OCI-LY1 (cell line): ENCODE measurements around the gene ATP5F1C.

Experiments used
- CTCF ChIP-seq: fragments of 200-600 bp; sonication (generic), shearing (Covaris generic); IDR thresholded peaks from 2 replicates; pipeline ENCODE4 v1.5.1; 2017; ENCODE audit warnings: mild to moderate bottlenecking, antibody characterized with exemption, low read length, moderate library complexity, mixed read lengths
- EZH2 ChIP-seq: fragments of 200-600 bp; sonication (generic), shearing (Covaris generic); IDR thresholded peaks from 2 replicates; pipeline ENCODE4 v1.8.0; 2017; ENCODE audit warnings: borderline replicate concordance, mixed run types, mild to moderate bottlenecking, antibody characterized with exemption, low read length, moderate library complexity, mixed read lengths

DNA sequence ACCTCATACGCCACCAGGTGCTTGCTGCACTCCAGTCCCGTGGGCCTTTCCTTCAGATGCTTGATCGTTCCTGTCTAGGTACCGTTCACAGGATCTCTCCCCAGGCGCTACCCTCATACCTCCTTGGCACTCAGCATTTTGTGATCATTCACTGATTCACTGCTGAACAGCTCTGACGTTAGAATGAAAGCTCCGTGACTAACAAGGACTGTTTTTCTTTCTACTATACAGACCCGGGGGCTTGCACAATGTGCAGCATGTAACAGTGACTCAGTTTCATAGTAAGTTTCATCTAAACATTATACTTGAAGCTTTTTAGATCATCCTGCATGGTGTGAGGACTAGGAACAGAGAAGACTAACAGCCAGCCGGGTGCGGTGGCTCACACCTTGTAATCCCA is 20.8 kb upstream of the ATP5F1C start:
- no peak for TF ChIP-seq CTCF
- TF ChIP-seq EZH2, result no peak
